Measurements from ENCODE around the gene EXOG. TPM values are rescaled to one million over a fixed set of nuclear protein-coding genes. Genes with fewer than 3 reads are reported as not detected.
A peak's percentile ranks its signal among the peaks of the same experiment; 100 is the strongest.

EXOG gene
- polyA plus RNA-seq, 1 donor from 2014 or later: 45.6 TPM

DNA sequence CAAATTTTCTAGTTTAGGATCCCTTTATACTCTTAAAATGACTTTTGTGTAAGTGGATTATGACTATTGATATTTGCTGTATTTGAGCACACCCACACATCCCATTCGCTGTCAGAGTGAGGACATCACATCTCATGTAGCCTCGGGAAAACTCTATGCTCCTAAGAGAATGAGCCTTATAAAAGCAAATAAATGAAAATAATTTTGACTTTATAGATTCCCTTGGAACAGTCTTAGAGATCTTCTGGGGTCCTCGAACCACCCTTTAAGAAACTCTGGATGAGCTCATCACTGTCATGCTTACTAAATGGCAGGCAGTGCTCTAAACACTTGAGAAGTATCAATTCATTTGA lies 16.1 kb upstream of the EXOG start:
- no peaks in the 10 kb centered on the region for H3K9me3 ChIP-seq (ENCODE audit: low read length)
- H3F3A ChIP-seq (ENCODE audit: insufficient read depth, low read length, poor library complexity, severe bottlenecking): no peaks in the 10 kb centered on the region
- H3K4me2 ChIP-seq (ENCODE audit: low read length): no peak overlapping the region
- TF ChIP-seq CTCF (IDR thresholded peaks at IDR 0.05; ENCODE audit: poor library complexity, severe bottlenecking) (peak; percentile 0), EZH2 (IDR thresholded peaks at IDR 0.05; ENCODE audit: borderline replicate concordance, insufficient read depth, low read length, poor library complexity, severe bottlenecking) (no peak), SMC3 (conservative IDR thresholded peaks at IDR 0.05; ENCODE audit: poor library complexity) (peak; percentile 1), RAD21 (conservative IDR thresholded peaks at IDR 0.05) (no peak), TAF1 (IDR thresholded peaks at IDR 0.05; ENCODE audit: low read depth) (no peak)
- TF ChIP-seq, protein P1, sequence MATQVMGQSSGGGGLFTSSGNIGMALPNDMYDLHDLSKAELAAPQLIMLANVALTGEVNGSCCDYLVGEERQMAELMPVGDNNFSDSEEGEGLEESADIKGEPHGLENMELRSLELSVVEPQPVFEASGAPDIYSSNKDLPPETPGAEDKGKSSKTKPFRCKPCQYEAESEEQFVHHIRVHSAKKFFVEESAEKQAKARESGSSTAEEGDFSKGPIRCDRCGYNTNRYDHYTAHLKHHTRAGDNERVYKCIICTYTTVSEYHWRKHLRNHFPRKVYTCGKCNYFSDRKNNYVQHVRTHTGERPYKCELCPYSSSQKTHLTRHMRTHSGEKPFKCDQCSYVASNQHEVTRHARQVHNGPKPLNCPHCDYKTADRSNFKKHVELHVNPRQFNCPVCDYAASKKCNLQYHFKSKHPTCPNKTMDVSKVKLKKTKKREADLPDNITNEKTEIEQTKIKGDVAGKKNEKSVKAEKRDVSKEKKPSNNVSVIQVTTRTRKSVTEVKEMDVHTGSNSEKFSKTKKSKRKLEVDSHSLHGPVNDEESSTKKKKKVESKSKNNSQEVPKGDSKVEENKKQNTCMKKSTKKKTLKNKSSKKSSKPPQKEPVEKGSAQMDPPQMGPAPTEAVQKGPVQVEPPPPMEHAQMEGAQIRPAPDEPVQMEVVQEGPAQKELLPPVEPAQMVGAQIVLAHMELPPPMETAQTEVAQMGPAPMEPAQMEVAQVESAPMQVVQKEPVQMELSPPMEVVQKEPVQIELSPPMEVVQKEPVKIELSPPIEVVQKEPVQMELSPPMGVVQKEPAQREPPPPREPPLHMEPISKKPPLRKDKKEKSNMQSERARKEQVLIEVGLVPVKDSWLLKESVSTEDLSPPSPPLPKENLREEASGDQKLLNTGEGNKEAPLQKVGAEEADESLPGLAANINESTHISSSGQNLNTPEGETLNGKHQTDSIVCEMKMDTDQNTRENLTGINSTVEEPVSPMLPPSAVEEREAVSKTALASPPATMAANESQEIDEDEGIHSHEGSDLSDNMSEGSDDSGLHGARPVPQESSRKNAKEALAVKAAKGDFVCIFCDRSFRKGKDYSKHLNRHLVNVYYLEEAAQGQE (IDR thresholded peaks at IDR 0.05; ENCODE audit: borderline replicate concordance): no peak
- H3K9me2 ChIP-seq (ENCODE audit: insufficient read depth, low read length): no peaks in the 10 kb centered on the region
- peaks cover 5% of the 10 kb centered on the region for H4K20me1 ChIP-seq (ENCODE audit: insufficient read depth)
- H3K27me3 ChIP-seq (ENCODE audit: insufficient read depth, low read depth, low read length): no peaks in the 10 kb centered on the region
- H3K79me2 ChIP-seq (replicated peaks; ENCODE audit: insufficient read depth, low read length): peaks cover 13% of the 10 kb centered on the region
- no peak overlapping the region for H3K9ac ChIP-seq (ENCODE audit: low read length)
- H3K27ac ChIP-seq (ENCODE audit: low read length): no peak overlapping the region
- peaks cover 4% of the 10 kb centered on the region for H3K36me3 ChIP-seq (ENCODE audit: insufficient read depth, low read length)
- no peak overlapping the region for H2AFZ ChIP-seq (ENCODE audit: low read depth, low read length)
- no peak overlapping the region for H3K4me3 ChIP-seq (ENCODE audit: low read length)

- H3K4me2 ChIP-seq (ENCODE audit: low read length): no peak overlapping the region
- peaks cover 4% of the 10 kb centered on the region for H3K36me3 ChIP-seq (ENCODE audit: insufficient read depth, low read length)
- no peaks in the 10 kb centered on the region for H3K27me3 ChIP-seq (ENCODE audit: insufficient read depth, low read depth, low read length)
- no peaks in the 10 kb centered on the region for H3K9me3 ChIP-seq (ENCODE audit: low read length)
- H3K9me2 ChIP-seq (ENCODE audit: insufficient read depth, low read length): no peaks in the 10 kb centered on the region
- H2AFZ ChIP-seq (ENCODE audit: low read depth, low read length): no peak overlapping the region
- no peaks in the 10 kb centered on the region for H3F3A ChIP-seq (ENCODE audit: insufficient read depth, low read length, poor library complexity, severe bottlenecking)
- H3K9ac ChIP-seq (ENCODE audit: low read length): no peak overlapping the region
- peaks cover 5% of the 10 kb centered on the region for H4K20me1 ChIP-seq (ENCODE audit: insufficient read depth)
- peaks cover 4% of the 10 kb centered on the region for H3K79me2 ChIP-seq (replicated peaks; ENCODE audit: insufficient read depth, low read length)
- no peak overlapping the region for H3K4me3 ChIP-seq (ENCODE audit: low read length)
- no peak overlapping the region for H3K27ac ChIP-seq (ENCODE audit: low read length)
- TF ChIP-seq MXI1 (conservative IDR thresholded peaks at IDR 0.05; ENCODE audit: poor library complexity, severe bottlenecking): no peak
- TF ChIP-seq SMC3 (conservative IDR thresholded peaks at IDR 0.05; ENCODE audit: poor library complexity): no peak
- no peak for TF ChIP-seq EZH2 (IDR thresholded peaks at IDR 0.05; ENCODE audit: borderline replicate concordance, insufficient read depth, low read length, poor library complexity, severe bottlenecking)
- TF ChIP-seq CTCF (IDR thresholded peaks at IDR 0.05; ENCODE audit: poor library complexity, severe bottlenecking): no peak
- TF ChIP-seq TAF1 (IDR thresholded peaks at IDR 0.05; ENCODE audit: low read depth): no peak
- TF ChIP-seq EP300 (conservative IDR thresholded peaks at IDR 0.05; ENCODE audit: poor library complexity, severe bottlenecking): no peak
Measured at GRCh38 chr3:38480930-38481329, 15.2 kb upstream of the EXOG start.
